Fibroblast of lung (primary cell): ENCODE data around the gene USP44. TPM values are rescaled to one million over a fixed set of nuclear protein-coding genes. Genes with fewer than 3 reads are reported as not detected.

ENCODE experiments used
- DNase-seq, 2 donors: peaks; one replicate each; pipeline versions ENCODE4 v3.0.0 to v3.0.0-alpha.2; 2010; ENCODE audit warnings: low read depth in 2 of 2
- H2AFZ ChIP-seq: 2 replicates; pipeline ENCODE4 v1.5.1; 2012; ENCODE audit warnings: low read length, control low read depth, inconsistent platforms
- H3K27ac ChIP-seq: 2 replicates; pipeline ENCODE4 v1.5.1; 2011; ENCODE audit warnings: low read length, control low read depth; ENCODE audit not compliant: insufficient read depth
- H3K27me3 ChIP-seq: 2 replicates; pipeline ENCODE4 v1.5.1; 2011; ENCODE audit warnings: mild to moderate bottlenecking, low read length; ENCODE audit not compliant: control insufficient read depth, insufficient read depth
- H3K36me3 ChIP-seq: 2 replicates; pipeline ENCODE4 v1.5.1; 2011; ENCODE audit warnings: low read length; ENCODE audit not compliant: control insufficient read depth, insufficient read depth
- H3K4me1 ChIP-seq: 2 replicates; pipeline ENCODE4 v1.5.1; 2011; ENCODE audit warnings: low read length; ENCODE audit not compliant: control insufficient read depth, insufficient read depth; ENCODE audit errors: extremely low read depth
- H3K4me2 ChIP-seq: 2 replicates; pipeline ENCODE4 v1.5.1; 2011; ENCODE audit warnings: low read length, control low read depth; ENCODE audit not compliant: insufficient read depth; ENCODE audit errors: extremely low read depth
- H3K4me3 ChIP-seq, 4 experiments: fragments of 200-600 bp in 1 of 4; sonication (generic) in 1 of 4; replicated peaks in 1 of 4; 2 replicates each; pipeline ENCODE4 v1.5.1; 2011 to 2016; ENCODE audit warnings: low read length in 4 of 4, low read depth in 3 of 4, mild to moderate bottlenecking in 3 of 4, control low read depth in 2 of 4, inconsistent platforms in 1 of 4, mixed read lengths in 1 of 4; ENCODE audit not compliant: insufficient read depth in 1 of 4; ENCODE audit errors: control extremely low read depth in 1 of 4
- H3K79me2 ChIP-seq: 2 replicates; pipeline ENCODE4 v1.5.1; 2012; ENCODE audit warnings: mild to moderate bottlenecking, low read length, inconsistent platforms; ENCODE audit not compliant: control insufficient read depth, insufficient read depth
- H3K9ac ChIP-seq: 2 replicates; pipeline ENCODE4 v1.5.1; 2011; ENCODE audit warnings: mild to moderate bottlenecking, low read length, control low read depth; ENCODE audit not compliant: insufficient read depth
- H3K9me3 ChIP-seq: 2 replicates; pipeline ENCODE4 v1.5.1; 2012; ENCODE audit warnings: low read depth, low read length; ENCODE audit not compliant: control insufficient read depth, insufficient read depth
- H4K20me1 ChIP-seq: 2 replicates; pipeline ENCODE4 v1.5.1; 2011; ENCODE audit warnings: low read length; ENCODE audit not compliant: control insufficient read depth, insufficient read depth; ENCODE audit errors: extremely low read depth
- EZH2 ChIP-seq: IDR thresholded peaks from 2 replicates; pipeline ENCODE4 v1.5.1; 2012; ENCODE audit warnings: low read length, control low read depth, mild to moderate bottlenecking; ENCODE audit errors: missing control alignments
- polyA plus RNA-seq, 2 donors: library from polyadenylated mRNA; depleted of rRNA in 1 of 2; stranded (reverse) in 1 of 2; unstranded in 1 of 2; fragments of >200 nt; gene quantifications; 2 replicates each; pipeline ENCODE4 v1.2.1, GENCODE V29; 2011 to 2012; ENCODE audit warnings: missing spikeins in 1 of 2
- total RNA-seq: library from RNA; depleted of rRNA; stranded (reverse); fragments of >200 nt; gene quantifications from 2 replicates; pipeline ENCODE4 v1.2.1, GENCODE V29; 2014
- TF ChIP-seq, protein P1 (sequence below), 2 donors: IDR thresholded peaks in 1 of 2; conservative IDR thresholded peaks in 1 of 2; 1 replicate in 1 of 2; 2 replicates in 1 of 2; pipeline ENCODE4 v1.5.1; 2011 to 2012; ENCODE audit warnings: low read length in 2 of 2, control low read depth in 1 of 2, inconsistent platforms in 1 of 2, low read depth in 1 of 2, mild to moderate bottlenecking in 1 of 2

Gene USP44
- total and polyA plus RNA-seq, 2 donors (not counting 1 experiment from before 2014, with no cell fraction given), result 7.0 to 27.4 TPM

- peaks cover 14% of the 10 kb centered on the region for H3K79me2 ChIP-seq
- H3K27ac ChIP-seq, result no peak overlapping the region
- H3K9ac ChIP-seq, result no peak overlapping the region
- H3K4me2 ChIP-seq, result no peak overlapping the region
- H3K4me1 ChIP-seq, result peaks cover 2% of the 10 kb centered on the region
- peaks cover 5% of the 10 kb centered on the region for H3K27me3 ChIP-seq
- no peak for TF ChIP-seq EZH2
- TF ChIP-seq, protein P1, sequence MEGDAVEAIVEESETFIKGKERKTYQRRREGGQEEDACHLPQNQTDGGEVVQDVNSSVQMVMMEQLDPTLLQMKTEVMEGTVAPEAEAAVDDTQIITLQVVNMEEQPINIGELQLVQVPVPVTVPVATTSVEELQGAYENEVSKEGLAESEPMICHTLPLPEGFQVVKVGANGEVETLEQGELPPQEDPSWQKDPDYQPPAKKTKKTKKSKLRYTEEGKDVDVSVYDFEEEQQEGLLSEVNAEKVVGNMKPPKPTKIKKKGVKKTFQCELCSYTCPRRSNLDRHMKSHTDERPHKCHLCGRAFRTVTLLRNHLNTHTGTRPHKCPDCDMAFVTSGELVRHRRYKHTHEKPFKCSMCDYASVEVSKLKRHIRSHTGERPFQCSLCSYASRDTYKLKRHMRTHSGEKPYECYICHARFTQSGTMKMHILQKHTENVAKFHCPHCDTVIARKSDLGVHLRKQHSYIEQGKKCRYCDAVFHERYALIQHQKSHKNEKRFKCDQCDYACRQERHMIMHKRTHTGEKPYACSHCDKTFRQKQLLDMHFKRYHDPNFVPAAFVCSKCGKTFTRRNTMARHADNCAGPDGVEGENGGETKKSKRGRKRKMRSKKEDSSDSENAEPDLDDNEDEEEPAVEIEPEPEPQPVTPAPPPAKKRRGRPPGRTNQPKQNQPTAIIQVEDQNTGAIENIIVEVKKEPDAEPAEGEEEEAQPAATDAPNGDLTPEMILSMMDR (conservative IDR thresholded peaks at IDR 0.05 in 1 of 2, IDR thresholded peaks at IDR 0.05 in 1 of 2; ENCODE audit: low read depth in 1 of 2, low read length in 2 of 2), result no peak
- no peak overlapping the region for H2AFZ ChIP-seq
- no peak for DNase-seq
- H4K20me1 ChIP-seq, result no peaks in the 10 kb centered on the region
- H3K9me3 ChIP-seq, result no peaks in the 10 kb centered on the region
- no peak overlapping the region for H3K4me3 ChIP-seq
- no peaks in the 10 kb centered on the region for H3K36me3 ChIP-seq
These were observed 81.0 kb downstream of the USP44 start for GRCh38 chr12:95470300-95470699.

Other genes starting within 250 kb of the USP44 start
- gene METAP2, start 77.3 kb downstream of the USP44 start, total RNA-seq, result 78.9 and 90.4 TPM in 2 replicates
- 113 and 117 TPM in 2 replicates for gene METAP2, start 77.3 kb downstream of the USP44 start, polyA plus RNA-seq
- 8.2 and 28.6 TPM in 2 replicates for gene NTN4, start 239.3 kb upstream of the USP44 start, total RNA-seq
- gene NTN4, start 239.3 kb upstream of the USP44 start, polyA plus RNA-seq, result 31.8 and 170 TPM in 2 replicates